ENCODE measurements around the gene FOXN3. TPM values are rescaled to one million over a fixed set of nuclear protein-coding genes. Genes with fewer than 3 reads are reported as not detected.

FOXN3 gene
- total and polyA plus RNA-seq, 10 of the 15 experiments (the other 5 are each of a cell fraction or from before 2014, with no cell fraction given) = 4.5 to 68.9 (median 29.7) TPM

- RAD21 ChIA-PET (ENCODE audit: unreplicated experiment) = no interaction called here
- intact Hi-C loops (cut with micrococcal nuclease; ENCODE audit: unreplicated experiment) = no loop called here
- CTCF ChIA-PET = interaction anchor here (1.0 to 1.5 kb wide), 3 partner anchors 12 to 16 kb away, joined by 3 to 4 read pairs (median 3); no protein-coding TSS in a partner anchor
- Histone ChIP-seq H3K9ac (ENCODE audit: control insufficient read depth, insufficient read depth, low read length) (no peak overlapping the region), H3K9me3 (replicated peaks; ENCODE audit: control insufficient read depth, insufficient read depth, low read length) (no peaks in the 10 kb centered on the region), H3K4me3 (no peak overlapping the region), H2AFZ (ENCODE audit: control insufficient read depth, low read depth, low read length) (no peak overlapping the region), H3K36me3 (ENCODE audit: control insufficient read depth in 2 of 2, insufficient read depth in 2 of 2, low read length in 1 of 2) (peaks cover 0 to 4% of the 10 kb centered on the region in 2 experiments; a peak in 2 of 4 replicates), H4K20me1 (ENCODE audit: control insufficient read depth, insufficient read depth) (no peaks in the 10 kb centered on the region), H3K4me1 (ENCODE audit: control insufficient read depth, insufficient read depth, low read length) (peaks cover 3% of the 10 kb centered on the region; the same call in 1 of the 2 replicates), H3K79me2 (ENCODE audit: control insufficient read depth, insufficient read depth, low read length) (peaks cover 4% of the 10 kb centered on the region), H3K4me2 (ENCODE audit: control insufficient read depth, insufficient read depth) (no peak overlapping the region), H3K27ac (ENCODE audit: control insufficient read depth, insufficient read depth) (no peak overlapping the region), H3K27me3 (replicated peaks in 1 of 2; ENCODE audit: control insufficient read depth in 2 of 2, insufficient read depth in 2 of 2, low read length in 1 of 2) (no peaks in the 10 kb centered on the region)
- SMC1A ChIA-PET (ENCODE audit: uncharacterized antibody, unreplicated experiment) = interaction anchor here (1.2 kb wide), 1 partner anchor 12 kb away, joined by 3 read pairs; no protein-coding TSS in a partner anchor
- POLR2A ChIA-PET = no interaction called here
- whole genome bisulfite sequencing (ENCODE audit: insufficient coverage, insufficient replicate concordance, low lambda C conversion rate, missing lambda C conversion rate) = 100% methylated on average over 1 of the region's 1 CpG
- DNase-seq (ENCODE audit: low read depth, low spot score) (no peak), ATAC-seq (no peak), FAIRE-seq (no peak)
- TF ChIP-seq CREB1 (IDR thresholded peaks at IDR 0.05; ENCODE audit: low read depth) = no peak
- TF ChIP-seq EED (IDR thresholded peaks at IDR 0.05; ENCODE audit: low read depth) = no peak
- no peak for TF ChIP-seq SMC3 (IDR thresholded peaks at IDR 0.05; ENCODE audit: borderline replicate concordance, low read length)
- no peak for TF ChIP-seq NKRF (conservative IDR thresholded peaks at IDR 0.05)
- TF ChIP-seq NFYB (IDR thresholded peaks at IDR 0.05; ENCODE audit: insufficient read depth, low read depth, low read length) = no peak
- TF ChIP-seq ZBTB40 (IDR thresholded peaks at IDR 0.05; ENCODE audit: borderline replicate concordance) = no peak
- TF ChIP-seq USF2 (IDR thresholded peaks at IDR 0.05; ENCODE audit: borderline replicate concordance, low read depth, low read length) = no peak
- no peak for TF ChIP-seq NR2C1 (IDR thresholded peaks at IDR 0.05)
- no peak for TF ChIP-seq POU2F2 (IDR thresholded peaks at IDR 0.05; ENCODE audit: borderline replicate concordance, low read depth, low read length)
- no peak for TF ChIP-seq ASH2L (IDR thresholded peaks at IDR 0.05; ENCODE audit: borderline replicate concordance, low read depth)
- TF ChIP-seq ZNF207 (IDR thresholded peaks at IDR 0.05; ENCODE audit: borderline replicate concordance) = no peak
- no peak for TF ChIP-seq ZNF622 (IDR thresholded peaks at IDR 0.05)
- in situ Hi-C loops (cut with MboI) = no loop called here
- BruUV-seq (replicated peaks) = no TSS peak
Measured at GRCh38 chr14:89260898-89261297, 156.1 kb downstream of the FOXN3 start.
